ENCODE measurements around the gene AP3B1. TPM values are rescaled to one million over a fixed set of nuclear protein-coding genes. Genes with fewer than 3 reads are reported as not detected.

The AP3B1 gene
- total RNA-seq, 1 donor from 2014 or later = 37.1 TPM

- DNase-seq (ENCODE audit: low spot score) = no peak
Measured at GRCh38 chr5:77974576-77974975, 319.9 kb downstream of the AP3B1 start.

DNA sequence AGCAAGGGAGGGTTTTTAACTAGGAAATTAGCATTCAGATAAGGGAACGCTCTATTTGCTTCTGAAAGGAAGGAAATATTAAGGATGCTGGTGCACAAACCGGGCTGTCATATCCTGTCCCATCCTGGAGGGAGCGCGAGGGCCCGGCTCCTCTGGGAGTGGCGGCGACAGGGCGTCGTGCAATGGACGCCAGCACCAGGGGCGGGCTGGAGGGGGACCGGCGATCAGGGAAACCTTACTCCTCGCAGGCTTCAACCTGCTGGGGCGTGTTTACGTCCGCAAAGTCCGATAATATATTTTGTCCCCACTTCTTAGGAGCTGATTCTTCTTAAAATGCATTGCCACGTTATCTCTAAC lies 321.3 kb downstream of the AP3B1 start:
- no peak for DNase-seq (ENCODE audit: low spot score)

DNA sequence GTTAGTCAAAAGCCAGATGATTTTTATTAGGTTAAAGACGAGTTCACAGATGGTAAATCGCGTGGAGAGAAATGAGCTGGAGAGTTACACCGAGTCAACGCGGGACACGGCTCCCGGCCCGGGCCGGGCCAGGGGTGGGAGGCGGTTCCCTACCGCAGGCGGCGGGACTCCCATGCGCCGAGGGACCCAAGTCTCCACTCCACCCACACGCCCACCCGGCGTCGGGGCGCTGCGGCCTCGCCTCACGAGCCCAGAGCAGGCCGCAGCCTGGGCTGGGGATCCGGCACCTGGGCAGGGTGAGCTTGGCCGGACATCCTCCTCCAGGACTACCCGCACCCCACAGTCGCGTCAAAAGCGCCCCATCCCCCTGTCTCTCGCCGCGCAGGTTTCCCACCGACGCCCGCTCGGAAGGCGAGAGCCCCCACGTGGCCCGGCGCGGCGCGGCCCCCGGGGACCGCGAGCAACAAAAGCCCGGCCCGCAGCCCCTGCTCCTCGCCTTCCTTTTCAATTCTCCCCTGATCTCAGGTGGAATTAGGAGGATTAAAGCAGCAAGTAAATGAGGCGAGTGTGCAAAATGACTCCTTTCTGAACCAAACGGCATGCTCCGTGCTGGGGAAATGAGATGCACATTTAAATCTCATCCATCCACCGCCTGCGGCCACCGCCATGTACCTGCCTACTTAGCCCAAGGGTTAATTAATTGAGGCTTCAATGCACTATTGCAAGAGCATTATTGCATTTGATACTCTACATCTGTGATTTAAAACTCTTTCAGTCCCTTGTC lies 321.8 kb downstream of the AP3B1 start:
- no peak for DNase-seq (ENCODE audit: low spot score)

DNA sequence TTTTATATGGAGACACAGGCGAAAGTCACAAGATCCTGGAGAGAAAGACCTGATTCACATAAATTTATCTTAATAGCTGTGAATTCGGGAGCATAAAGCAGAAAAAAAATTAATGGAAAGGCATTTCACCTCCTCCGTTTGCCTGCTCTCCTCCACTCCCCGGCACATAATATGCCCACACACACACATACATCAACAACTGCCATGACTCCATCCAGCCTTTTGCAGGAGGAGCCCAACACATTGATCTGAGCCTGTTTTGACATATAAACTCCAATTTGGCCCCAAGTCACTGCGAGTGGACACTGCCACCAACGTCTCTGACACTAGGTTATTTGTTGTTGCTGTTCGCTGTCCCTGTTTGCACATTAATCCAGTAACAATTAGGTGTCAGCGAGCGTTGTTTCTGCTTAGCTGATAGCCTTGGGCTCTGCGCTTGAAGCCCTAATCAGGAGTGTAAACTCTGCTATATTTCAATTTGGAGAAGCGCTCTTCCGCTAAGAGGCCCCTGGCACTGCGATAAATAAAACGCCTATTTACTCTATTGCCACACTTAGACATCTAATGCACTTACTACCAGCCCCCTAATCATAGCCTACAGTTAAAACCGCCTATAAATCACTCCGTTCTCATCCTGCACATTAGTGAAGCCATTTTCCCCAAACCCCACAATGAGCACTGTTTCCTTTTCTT lies 322.6 kb downstream of the AP3B1 start:
- DNase-seq (ENCODE audit: low spot score) = no peak

GRCh38 chr5:77970891-77971290 lies 323.6 kb downstream of the AP3B1 start:
- no peak for DNase-seq (ENCODE audit: low spot score)

DNA sequence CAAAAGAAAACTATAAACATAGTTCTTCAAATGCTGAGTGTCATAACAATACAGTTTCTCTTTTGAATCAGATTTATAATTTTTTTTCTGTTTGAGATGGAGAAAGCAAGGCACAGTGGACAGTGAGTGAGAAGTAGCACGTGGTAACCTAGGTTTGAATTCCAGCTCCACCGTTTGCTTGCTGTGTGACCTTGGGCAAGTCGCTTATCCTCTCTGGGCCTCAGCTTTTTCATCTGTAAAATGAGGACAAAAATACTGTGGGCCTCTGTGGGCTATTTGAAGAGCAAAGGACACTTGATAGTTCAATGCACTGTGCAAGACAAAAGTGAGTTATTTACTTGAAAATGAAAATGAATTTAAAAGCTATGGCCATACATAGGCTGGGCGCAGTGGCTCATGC lies 330.7 kb downstream of the AP3B1 start:
- DNase-seq (ENCODE audit: low spot score) = no peak

DNA sequence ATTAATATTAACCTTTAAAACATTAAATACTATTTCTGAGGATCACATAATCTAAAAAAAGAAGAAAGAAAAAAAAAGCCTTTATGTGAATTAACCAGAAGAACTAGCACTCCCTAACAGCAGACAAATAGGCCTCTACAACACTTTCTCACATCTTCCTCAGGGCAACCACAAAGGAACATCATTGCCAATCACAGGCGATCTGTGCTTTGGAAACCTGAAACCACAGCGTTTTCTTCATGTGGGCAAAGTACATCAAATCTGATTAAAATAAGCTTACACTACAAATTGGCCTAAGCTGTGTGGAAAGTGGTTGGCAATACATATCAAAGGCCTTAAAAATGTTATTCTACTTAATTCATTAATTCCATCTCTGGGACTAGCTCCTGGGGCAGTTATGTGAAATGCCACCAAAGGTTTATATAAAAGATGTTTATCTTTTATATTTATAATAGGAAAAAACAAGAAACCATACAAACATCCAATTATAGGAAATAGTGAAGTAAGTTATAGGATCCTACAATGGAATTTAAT lies 333.6 kb downstream of the AP3B1 start:
- no peak for DNase-seq (ENCODE audit: low spot score)

DNA sequence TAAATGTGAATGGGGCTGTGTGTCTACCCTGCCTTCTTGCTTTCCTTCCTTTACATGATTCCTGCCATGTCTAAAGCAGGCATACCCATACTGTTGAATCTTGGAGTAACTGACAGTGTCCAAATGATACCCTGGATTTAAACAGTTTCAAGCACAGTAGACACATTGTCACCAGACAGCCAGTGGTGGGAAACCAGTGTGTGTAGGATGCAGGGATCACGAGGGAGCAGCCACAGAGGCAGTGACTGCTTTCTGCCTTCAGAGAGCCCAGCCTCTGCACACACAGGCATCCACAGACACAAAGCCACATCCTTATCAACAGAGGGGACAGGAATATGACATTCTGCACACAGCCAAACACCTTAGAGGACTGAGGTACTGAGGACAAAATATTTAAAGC lies 334.2 kb downstream of the AP3B1 start:
- DNase-seq (ENCODE audit: low spot score) = no peak

GRCh38 chr5:77958642-77959330 lies 335.7 kb downstream of the AP3B1 start:
- no peak for DNase-seq (ENCODE audit: low spot score)

DNA sequence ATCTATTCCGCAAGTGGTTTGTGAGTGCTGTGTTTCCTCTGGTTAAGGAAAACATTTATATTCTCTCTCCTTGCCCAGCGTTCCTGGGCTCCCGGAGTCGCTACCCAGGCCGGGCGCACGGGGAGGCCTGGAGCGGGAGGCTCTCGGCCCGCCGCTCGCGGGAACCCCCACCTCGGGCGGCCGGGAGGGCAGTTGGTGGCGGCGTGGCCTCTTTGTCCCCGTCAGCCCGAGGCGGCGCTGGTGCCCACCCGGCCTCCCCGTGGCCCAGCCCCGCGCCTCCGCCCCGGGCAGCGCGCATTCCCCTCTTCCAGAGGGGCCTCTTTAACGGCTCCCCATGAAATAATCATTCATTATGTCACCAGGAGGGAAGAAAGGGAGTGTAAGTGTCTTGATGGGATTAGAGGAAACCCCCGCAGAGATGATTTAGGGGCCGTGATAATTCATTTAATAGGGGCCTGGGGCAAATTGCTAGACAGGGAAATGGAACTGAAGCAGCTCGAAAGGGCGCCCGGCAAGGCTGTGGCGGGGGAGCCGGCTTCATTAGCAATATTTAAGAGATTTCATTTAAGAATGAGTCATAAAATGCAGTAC lies 336.5 kb downstream of the AP3B1 start:
- DNase-seq (ENCODE audit: low spot score) = no peak

- DNase-seq (ENCODE audit: low spot score) = no peak
Measured at GRCh38 chr5:77957516-77957915, 337.0 kb downstream of the AP3B1 start.

GRCh38 chr5:77957081-77957480 lies 337.4 kb downstream of the AP3B1 start:
- DNase-seq (ENCODE audit: low spot score) = no peak

- DNase-seq (ENCODE audit: low spot score) = no peak
Measured at GRCh38 chr5:77955577-77955976, 338.9 kb downstream of the AP3B1 start.

DNA sequence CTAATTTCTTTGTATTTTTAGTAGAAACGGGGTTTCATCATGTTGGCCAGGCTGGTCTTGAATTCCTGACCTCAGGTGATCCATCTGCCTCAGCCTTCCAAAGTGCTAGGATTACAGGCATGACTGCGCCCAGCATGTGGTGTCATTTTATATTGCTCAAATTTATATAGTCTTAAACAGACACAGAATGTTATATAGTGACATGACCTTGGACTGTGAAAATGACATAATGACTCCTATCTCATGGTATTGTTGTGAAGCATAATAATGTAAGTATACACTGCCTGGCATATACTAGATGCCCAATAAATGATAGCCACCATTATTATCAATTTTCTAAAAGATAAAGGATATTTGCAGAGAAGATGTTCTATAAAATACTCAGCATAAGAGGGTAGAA lies 341.1 kb downstream of the AP3B1 start:
- no peak for DNase-seq (ENCODE audit: low spot score)

DNA sequence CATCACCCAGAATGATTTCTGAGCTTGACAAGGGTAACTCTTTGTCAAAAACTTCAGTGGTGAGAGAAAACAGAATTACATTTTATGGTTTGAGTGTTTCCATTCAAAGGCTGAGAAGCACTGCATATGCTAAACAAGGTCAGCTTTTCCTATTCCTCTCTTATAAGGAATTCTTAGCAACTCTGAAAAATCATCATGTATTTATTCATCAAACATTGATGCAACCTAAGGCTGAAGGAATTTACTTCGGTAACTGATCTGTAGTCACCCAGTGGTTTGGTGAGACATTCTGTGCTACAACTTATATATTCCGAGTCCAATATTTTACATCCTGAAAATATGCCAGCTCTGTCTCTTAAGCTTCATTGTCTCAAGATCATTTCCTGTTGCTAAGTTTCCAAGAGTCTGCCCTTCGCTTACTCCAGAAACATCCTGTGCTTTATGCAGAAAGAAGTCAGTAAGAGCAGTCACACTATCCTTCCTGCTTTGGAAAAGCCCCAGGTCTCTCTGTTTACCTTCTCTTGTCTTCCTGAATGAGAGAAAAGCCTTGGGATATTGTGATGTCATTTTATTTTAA lies 341.8 kb downstream of the AP3B1 start:
- no peak for DNase-seq (ENCODE audit: low spot score)

Other genes with a start within 250 kb of the AP3B1 start
- 35.9 TPM for gene SCAMP1, start 65.9 kb upstream of the AP3B1 start, total RNA-seq

Measured in mucosa of gallbladder (tissue), 1 donor.